ENCODE measurements around the gene LINC01488. TPM values are rescaled to one million over a fixed set of nuclear protein-coding genes. Genes with fewer than 3 reads are reported as not detected.

The LINC01488 gene
- total and polyA plus RNA-seq, 4 donors = not detected

GRCh38 chr11:69531717-69532088, 50.2 kb downstream of the LINC01488 start:
- H3K27me3 ChIP-seq (ENCODE audit: control insufficient read depth in 1 of 2, insufficient read depth in 2 of 2, low read length in 1 of 2) = no peaks in the 10 kb centered on the region
- no peak overlapping the region for H3K27ac ChIP-seq (ENCODE audit: low read depth in 1 of 2, low read length in 2 of 2)
- H3K4me1 ChIP-seq (ENCODE audit: control insufficient read depth in 1 of 2, insufficient read depth in 2 of 2, low read length in 2 of 2) = no peaks in the 10 kb centered on the region
- H3K9me3 ChIP-seq (ENCODE audit: control insufficient read depth, low read length) = no peaks in the 10 kb centered on the region
- no peak for ATAC-seq (ENCODE audit: low FRiP score)
- no peaks in the 10 kb centered on the region for H3K36me3 ChIP-seq (ENCODE audit: control insufficient read depth in 1 of 2, insufficient read depth in 2 of 2, low read length in 1 of 2)
- WGBS, 2 donors = 93 to 94% methylated on average over 9 of the region's 9 CpGs
- intact Hi-C loops (cut with DNase I) = no loop called here
- H3K4me3 ChIP-seq (ENCODE audit: low read length in 2 of 2) = no peak overlapping the region
- peak in 1 of 2 donors; percentile 44 for DNase-seq

- Histone ChIP-seq H3K36me3 (ENCODE audit: control insufficient read depth in 1 of 2, insufficient read depth in 2 of 2, low read length in 1 of 2) (no peaks in the 10 kb centered on the region), H3K27me3 (ENCODE audit: control insufficient read depth in 1 of 2, insufficient read depth in 2 of 2, low read length in 1 of 2) (no peaks in the 10 kb centered on the region), H3K9me3 (ENCODE audit: control insufficient read depth, low read length) (no peaks in the 10 kb centered on the region), H3K4me1 (ENCODE audit: control insufficient read depth in 1 of 2, insufficient read depth in 2 of 2, low read length in 2 of 2) (no peaks in the 10 kb centered on the region), H3K4me3 (ENCODE audit: low read length in 2 of 2) (no peak overlapping the region), H3K27ac (ENCODE audit: low read depth in 1 of 2, low read length in 2 of 2) (no peak overlapping the region)
- 80 to 84% methylated on average over 23 of the region's 23 CpGs for WGBS, 2 donors
- DNase-seq = peak in 1 of 2 donors; percentile 52
- peak; percentile 12 for ATAC-seq (ENCODE audit: low FRiP score)
- intact Hi-C loops (cut with DNase I) = no loop called here
Measured at GRCh38 chr11:69533296-69534165, 52.1 kb downstream of the LINC01488 start.

GRCh38 chr11:69534166-69534530, 52.7 kb downstream of the LINC01488 start:
- intact Hi-C loops (cut with DNase I) = no loop called here
- no peak for ATAC-seq (ENCODE audit: low FRiP score)
- 71 to 73% methylated on average over 14 of the region's 14 CpGs for whole genome bisulfite sequencing, 2 donors
- peak in 1 of 2 donors; percentile 69 for DNase-seq
- Histone ChIP-seq H3K9me3 (ENCODE audit: control insufficient read depth, low read length) (no peaks in the 10 kb centered on the region), H3K27ac (ENCODE audit: low read depth in 1 of 2, low read length in 2 of 2) (no peak overlapping the region), H3K27me3 (ENCODE audit: control insufficient read depth in 1 of 2, insufficient read depth in 2 of 2, low read length in 1 of 2) (no peaks in the 10 kb centered on the region), H3K4me3 (ENCODE audit: low read length in 2 of 2) (no peak overlapping the region), H3K4me1 (ENCODE audit: control insufficient read depth in 1 of 2, insufficient read depth in 2 of 2, low read length in 2 of 2) (no peaks in the 10 kb centered on the region), H3K36me3 (ENCODE audit: control insufficient read depth in 1 of 2, insufficient read depth in 2 of 2, low read length in 1 of 2) (no peaks in the 10 kb centered on the region)

- no peaks in the 10 kb centered on the region for H3K36me3 ChIP-seq (ENCODE audit: control insufficient read depth in 1 of 2, insufficient read depth in 2 of 2, low read length in 1 of 2)
- H3K4me3 ChIP-seq (ENCODE audit: low read length in 2 of 2) = no peak overlapping the region
- WGBS, 2 donors = 94 to 95% methylated on average over 7 of the region's 7 CpGs
- no peaks in the 10 kb centered on the region for H3K27me3 ChIP-seq (ENCODE audit: control insufficient read depth in 1 of 2, insufficient read depth in 2 of 2, low read length in 1 of 2)
- intact Hi-C loops (cut with DNase I) = loop anchor here in 1 of 2 donors (5.0 kb wide), 1 partner anchor 239 kb away; no protein-coding TSS in a partner anchor
- H3K4me1 ChIP-seq (ENCODE audit: control insufficient read depth in 1 of 2, insufficient read depth in 2 of 2, low read length in 2 of 2) = no peaks in the 10 kb centered on the region
- DNase-seq (peak in 1 of 2 donors; percentile 74), ATAC-seq (ENCODE audit: low FRiP score) (no peak)
- H3K27ac ChIP-seq (ENCODE audit: low read depth in 1 of 2, low read length in 2 of 2) = no peak overlapping the region
- H3K9me3 ChIP-seq (ENCODE audit: control insufficient read depth, low read length) = no peaks in the 10 kb centered on the region
Measured at GRCh38 chr11:69535908-69536307, 54.4 kb downstream of the LINC01488 start.

- DNase-seq (peak in 1 of 2 donors; percentile 50), ATAC-seq (ENCODE audit: low FRiP score) (no peak)
- Histone ChIP-seq H3K27me3 (ENCODE audit: control insufficient read depth in 1 of 2, insufficient read depth in 2 of 2, low read length in 1 of 2) (no peaks in the 10 kb centered on the region), H3K4me1 (ENCODE audit: control insufficient read depth in 1 of 2, insufficient read depth in 2 of 2, low read length in 2 of 2) (no peaks in the 10 kb centered on the region), H3K27ac (ENCODE audit: low read depth in 1 of 2, low read length in 2 of 2) (no peak overlapping the region), H3K9me3 (ENCODE audit: control insufficient read depth, low read length) (no peaks in the 10 kb centered on the region), H3K36me3 (ENCODE audit: control insufficient read depth in 1 of 2, insufficient read depth in 2 of 2, low read length in 1 of 2) (no peaks in the 10 kb centered on the region), H3K4me3 (ENCODE audit: low read length in 2 of 2) (no peak overlapping the region)
- intact Hi-C loops (cut with DNase I) = loop anchor here in 1 of 2 donors (5.0 kb wide), 1 partner anchor 239 kb away; no protein-coding TSS in a partner anchor
- WGBS, 2 donors = 94 to 97% methylated on average over 9 of the region's 9 CpGs
Measured at GRCh38 chr11:69536406-69536805, 54.9 kb downstream of the LINC01488 start.

- Histone ChIP-seq H3K27ac (ENCODE audit: low read depth in 1 of 2, low read length in 2 of 2) (no peak overlapping the region), H3K4me3 (ENCODE audit: low read length in 2 of 2) (no peak overlapping the region), H3K9me3 (ENCODE audit: control insufficient read depth, low read length) (no peaks in the 10 kb centered on the region), H3K4me1 (ENCODE audit: control insufficient read depth in 1 of 2, insufficient read depth in 2 of 2, low read length in 2 of 2) (no peaks in the 10 kb centered on the region), H3K27me3 (ENCODE audit: control insufficient read depth in 1 of 2, insufficient read depth in 2 of 2, low read length in 1 of 2) (no peaks in the 10 kb centered on the region), H3K36me3 (ENCODE audit: control insufficient read depth in 1 of 2, insufficient read depth in 2 of 2, low read length in 1 of 2) (no peaks in the 10 kb centered on the region)
- peak in 1 of 2 donors; percentile 57 for DNase-seq
- 97% methylated on average over 10 of the region's 10 CpGs for WGBS, 2 donors
- intact Hi-C loops (cut with DNase I) = loop anchor here in 1 of 2 donors (5.0 kb wide), 1 partner anchor 240 kb away; no protein-coding TSS in a partner anchor
- ATAC-seq (ENCODE audit: low FRiP score) = no peak
Measured at GRCh38 chr11:69537126-69537525, 55.7 kb downstream of the LINC01488 start.

- no peaks in the 10 kb centered on the region for H3K4me1 ChIP-seq (ENCODE audit: control insufficient read depth in 1 of 2, insufficient read depth in 2 of 2, low read length in 2 of 2)
- H3K27ac ChIP-seq (ENCODE audit: low read depth in 1 of 2, low read length in 2 of 2) = no peak overlapping the region
- intact Hi-C loops (cut with DNase I) = loop anchor here in 1 of 2 donors (2.0 to 5.0 kb wide), 2 partner anchors 41 to 241 kb away; no protein-coding TSS in a partner anchor
- DNase-seq (peak in 1 of 2 donors; percentile 61), ATAC-seq (ENCODE audit: low FRiP score) (no peak)
- 96 to 97% methylated on average over 12 of the region's 12 CpGs for WGBS, 2 donors
- H3K4me3 ChIP-seq (ENCODE audit: low read length in 2 of 2) = no peak overlapping the region
- H3K27me3 ChIP-seq (ENCODE audit: control insufficient read depth in 1 of 2, insufficient read depth in 2 of 2, low read length in 1 of 2) = no peaks in the 10 kb centered on the region
- H3K36me3 ChIP-seq (ENCODE audit: control insufficient read depth in 1 of 2, insufficient read depth in 2 of 2, low read length in 1 of 2) = no peaks in the 10 kb centered on the region
- no peaks in the 10 kb centered on the region for H3K9me3 ChIP-seq (ENCODE audit: control insufficient read depth, low read length)
Measured at GRCh38 chr11:69537855-69538640, 56.6 kb downstream of the LINC01488 start.

- Histone ChIP-seq H3K27ac (ENCODE audit: low read depth in 1 of 2, low read length in 2 of 2) (peak overlapping the region in 1 of 2 donors; percentile 84), H3K4me3 (ENCODE audit: low read length in 2 of 2) (no peak overlapping the region), H3K27me3 (ENCODE audit: control insufficient read depth in 1 of 2, insufficient read depth in 2 of 2, low read length in 1 of 2) (no peaks in the 10 kb centered on the region), H3K36me3 (ENCODE audit: control insufficient read depth in 1 of 2, insufficient read depth in 2 of 2, low read length in 1 of 2) (no peaks in the 10 kb centered on the region), H3K4me1 (ENCODE audit: control insufficient read depth in 1 of 2, insufficient read depth in 2 of 2, low read length in 2 of 2) (no peaks in the 10 kb centered on the region), H3K9me3 (ENCODE audit: control insufficient read depth, low read length) (no peaks in the 10 kb centered on the region)
- ATAC-seq (ENCODE audit: low FRiP score) (no peak), DNase-seq (peak in 1 of 2 donors; percentile 73)
- 42 to 49% methylated on average over 8 of the region's 8 CpGs for WGBS, 2 donors
- intact Hi-C loops (cut with DNase I) = loop anchor here in 1 of 2 donors (2.0 to 5.0 kb wide), 2 partner anchors 42 to 242 kb away; no protein-coding TSS in a partner anchor
Measured at GRCh38 chr11:69538854-69539253, 57.4 kb downstream of the LINC01488 start.

All from aorta (tissue), 5 donors.